T-helper 1 cell (primary cell): ENCODE data around the gene CILP.
A peak's percentile ranks its signal among the peaks of the same experiment; 100 is the strongest.
"Not testable (repeated sequence)": the region's sequence is repeated elsewhere in the genome, so short reads cannot be mapped to it uniquely, and the experiment has no call there.

ENCODE experiments used
- DNase-seq, 5 donors: peaks; one replicate each; pipeline ENCODE4 v3.0.0-alpha.2; 2012 to 2020

The CILP gene

DNA sequence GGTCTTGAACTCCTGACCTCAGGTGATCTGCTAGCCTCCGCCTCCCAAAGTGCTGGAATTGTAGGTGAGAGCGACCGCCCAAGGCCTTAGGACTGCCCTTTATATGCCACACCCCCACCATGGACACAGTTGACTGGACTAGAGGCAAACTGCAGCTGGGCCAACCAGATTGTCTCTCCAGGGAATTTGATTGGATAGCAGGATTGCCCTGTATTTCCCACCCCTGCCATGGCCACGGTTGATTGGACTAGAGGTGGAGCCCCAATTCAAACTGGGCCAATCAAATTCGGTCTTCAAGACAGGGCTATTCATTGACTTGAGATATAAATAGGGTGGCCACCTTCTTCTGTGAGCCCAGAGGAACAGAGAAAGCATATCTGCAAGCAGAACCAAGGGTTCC lies 19.3 kb downstream of the CILP start:
- DNase-seq: no peak

DNA sequence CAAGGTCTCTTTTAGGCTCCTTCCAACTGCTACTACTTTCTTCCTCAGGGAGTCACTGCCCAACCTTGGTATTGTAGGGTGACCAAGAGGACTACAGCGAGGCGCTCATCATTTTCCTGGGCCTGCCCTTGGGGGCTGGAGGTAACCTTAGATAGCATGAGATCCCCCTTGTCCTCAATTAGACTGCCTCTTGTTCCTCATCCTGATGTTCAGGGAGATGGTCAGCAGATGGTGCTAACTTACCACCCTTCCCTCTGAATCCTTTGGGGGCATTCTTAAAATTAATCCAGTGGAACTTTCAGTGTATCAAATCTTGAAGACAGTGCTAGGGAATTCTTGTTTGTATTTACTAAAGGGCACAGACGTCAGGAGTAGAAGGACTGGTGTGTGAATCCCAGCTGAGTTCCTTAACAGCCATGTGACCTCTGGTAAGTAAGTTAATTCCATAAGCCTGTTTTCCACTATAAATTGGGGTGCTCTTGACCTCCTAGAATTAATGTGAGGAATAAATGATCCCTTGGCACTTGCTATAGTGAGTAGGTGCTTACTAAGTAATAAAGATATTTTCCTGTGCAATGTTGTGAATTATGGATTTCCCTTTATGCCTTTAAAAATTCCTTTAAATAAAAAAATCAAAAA lies 22.1 kb downstream of the CILP start:
- DNase-seq: peak in 1 of 5 donors; percentile 8

DNA sequence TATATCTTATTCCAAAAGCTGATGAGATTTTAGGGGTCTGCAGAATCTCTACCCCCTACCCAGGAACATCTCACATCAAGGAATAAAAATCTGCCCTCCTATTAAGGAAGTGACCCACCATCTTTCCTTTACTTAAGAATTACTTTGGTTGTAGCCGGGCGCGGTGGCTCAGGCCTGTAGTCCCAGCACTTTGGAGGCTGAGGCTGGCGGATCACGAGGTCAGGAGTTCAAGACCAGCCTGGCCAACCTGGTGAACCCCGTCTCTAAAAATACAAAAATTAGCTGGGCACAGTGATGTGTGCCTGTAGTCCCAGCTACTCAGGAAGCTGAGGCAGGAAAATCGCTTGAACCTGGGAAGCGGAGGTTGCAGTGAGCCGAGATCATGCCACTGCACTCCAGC lies 22.8 kb downstream of the CILP start:
- not testable (repeated sequence) for DNase-seq

- DNase-seq: peak; percentile 87 to 97 (median 89)
Observed at GRCh38 chr15:65184868-65185717, 26.2 kb downstream of the CILP start, which contains the start of gene CLPX. Gene CLPX, minus strand, starts transcription at chr15:65185342. Its CDS starts 189 bp downstream, at chr15:65185153.

GRCh38 chr15:65184305-65184867 lies 26.9 kb downstream of the CILP start:
- DNase-seq: peak in 3 of 5 donors; percentile 6 to 37 (median 9)

GRCh38 chr15:65183865-65184159 lies 27.5 kb downstream of the CILP start:
- DNase-seq: no peak

- DNase-seq: no peak
Observed at GRCh38 chr15:65182538-65182937, 28.7 kb downstream of the CILP start.

GRCh38 chr15:65181582-65182353 lies 29.5 kb downstream of the CILP start:
- not testable (repeated sequence) for DNase-seq

- DNase-seq: no peak
Observed at GRCh38 chr15:65180167-65180566, 31.1 kb downstream of the CILP start.

DNA sequence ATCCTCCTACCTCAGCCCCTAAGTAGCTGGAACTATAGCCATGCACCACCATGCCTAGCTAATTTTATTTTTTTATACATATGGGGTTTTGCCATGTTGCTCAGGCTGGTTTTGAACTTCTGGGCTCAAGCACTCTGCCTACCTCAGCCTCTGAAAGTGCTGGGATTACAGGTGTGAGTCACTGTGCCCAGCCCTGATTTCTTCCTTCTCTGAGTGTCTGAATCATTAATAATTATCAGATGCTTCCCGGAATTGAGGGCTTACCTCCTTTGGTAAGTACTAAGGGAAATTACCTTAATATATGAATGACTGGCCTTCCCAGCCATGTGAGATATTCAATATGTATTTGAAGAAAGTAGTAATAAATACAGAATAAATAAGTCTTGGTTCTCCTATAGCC lies 33.4 kb downstream of the CILP start:
- DNase-seq: no peak

GRCh38 chr15:65176056-65176455 lies 35.2 kb downstream of the CILP start:
- no peak for DNase-seq

GRCh38 chr15:65175511-65175910 lies 35.8 kb downstream of the CILP start:
- DNase-seq: no peak

DNA sequence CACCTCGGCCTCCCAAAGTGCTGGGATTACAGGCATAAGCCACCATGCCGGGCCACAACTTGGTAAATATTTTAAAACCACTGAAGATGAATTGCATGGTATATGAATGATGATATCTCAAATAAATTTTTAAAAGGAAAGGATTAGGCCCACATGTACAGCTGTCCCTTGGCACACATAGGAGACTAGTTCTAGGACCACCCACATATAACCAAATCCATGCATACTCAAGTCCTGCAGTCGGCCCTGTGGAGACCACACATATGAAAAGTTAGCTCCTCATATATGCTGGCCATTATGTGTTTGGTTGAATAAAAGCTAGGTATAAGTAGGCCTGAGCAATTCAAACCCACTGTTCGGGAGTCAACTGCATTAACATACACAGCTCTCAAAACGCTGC lies 36.8 kb downstream of the CILP start:
- no peak for DNase-seq

DNA sequence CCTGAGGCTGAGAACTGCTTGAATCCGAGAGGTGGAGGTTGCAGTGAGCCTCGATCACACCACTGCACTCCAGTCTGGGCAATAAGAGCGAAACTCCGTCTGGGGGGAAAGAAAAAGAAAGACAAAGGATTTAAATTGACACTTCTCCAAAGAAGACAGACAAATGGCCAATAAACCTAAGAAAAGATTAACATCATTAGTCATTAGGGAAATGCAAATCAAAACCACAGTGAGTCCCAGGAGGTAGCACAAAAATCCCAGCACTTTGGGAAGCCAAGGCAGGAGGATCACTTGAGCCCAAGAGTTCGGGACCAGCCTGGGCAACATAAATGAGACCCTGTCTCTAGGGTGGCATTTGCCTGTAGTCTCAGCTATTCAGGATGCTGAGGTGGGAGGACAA lies 38.7 kb downstream of the CILP start:
- no peak for DNase-seq

DNA sequence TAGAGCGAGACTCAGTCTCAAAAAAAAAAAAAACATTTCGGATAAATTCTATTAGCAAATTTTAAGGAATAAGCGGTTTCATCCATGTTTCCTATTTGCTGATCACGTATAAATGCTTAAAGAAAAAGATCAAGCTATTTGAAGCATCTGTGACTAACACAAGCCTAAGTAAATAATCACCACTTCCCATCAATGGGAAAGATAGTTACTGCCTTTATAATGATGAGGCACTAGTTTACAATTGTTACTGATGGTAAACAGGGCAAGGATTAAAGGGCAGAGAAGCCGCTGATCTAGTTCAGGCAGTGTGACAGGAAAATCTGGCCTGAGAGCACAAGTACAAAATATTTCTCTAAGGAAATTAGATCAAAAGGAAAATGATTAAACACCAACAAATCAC lies 39.8 kb downstream of the CILP start:
- no peak for DNase-seq

DNA sequence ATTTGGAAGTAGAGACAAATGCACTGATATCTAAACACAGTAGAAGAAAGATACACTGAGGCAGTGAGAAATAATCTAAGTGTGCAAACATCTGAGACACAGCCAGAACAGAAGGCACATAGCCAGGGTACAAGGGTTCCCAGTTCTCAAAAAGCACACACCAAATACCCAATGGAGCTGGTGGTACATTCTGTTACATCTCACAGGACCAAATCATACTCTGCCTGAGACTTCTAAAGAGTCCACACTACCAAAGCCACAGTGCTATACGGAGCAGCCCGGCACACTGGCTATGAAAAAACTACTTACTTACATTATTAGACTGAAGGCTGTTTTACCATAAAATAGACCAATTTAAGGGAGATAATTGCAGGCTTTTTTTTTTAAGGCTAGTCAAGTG lies 45.4 kb downstream of the CILP start:
- DNase-seq: no peak

DNA sequence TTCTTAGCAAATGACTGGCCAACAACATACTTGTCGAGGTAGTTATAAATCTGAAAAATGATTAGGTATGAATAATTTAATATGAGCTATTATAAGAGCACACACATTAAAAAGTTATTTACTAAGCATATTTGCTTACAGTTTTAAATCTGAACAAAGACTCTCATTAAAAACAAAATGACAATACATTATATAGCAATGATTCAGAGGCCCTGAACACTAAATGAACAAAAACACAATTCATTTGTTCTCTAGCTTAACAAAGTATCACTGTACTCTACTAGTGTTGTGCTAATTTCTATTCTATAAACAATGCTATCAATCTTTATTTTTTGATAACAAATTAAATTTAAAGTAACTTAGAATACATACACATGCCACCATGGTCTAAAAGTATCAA lies 47.1 kb downstream of the CILP start:
- no peak for DNase-seq

DNA sequence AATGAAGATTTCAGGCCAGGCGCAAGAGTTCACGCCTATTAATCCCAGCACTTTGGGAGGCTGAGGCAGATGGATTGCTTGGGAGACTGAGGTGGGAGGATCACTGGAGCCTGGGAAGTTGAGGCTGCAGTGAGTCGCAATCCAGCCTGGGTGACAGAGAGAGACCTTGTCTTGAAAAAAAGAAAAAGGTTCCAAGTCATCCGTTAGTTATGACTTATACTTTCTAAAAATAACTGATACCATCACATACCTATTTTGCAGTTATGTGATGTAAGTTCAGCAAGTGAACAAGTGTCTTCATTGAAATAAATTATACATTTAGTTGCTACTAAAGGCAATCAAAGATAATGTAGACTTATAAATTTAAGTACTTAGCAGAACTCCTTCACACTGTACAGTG lies 48.2 kb downstream of the CILP start:
- DNase-seq: no peak

GRCh38 chr15:65156692-65157091 lies 54.6 kb downstream of the CILP start:
- DNase-seq: no peak

DNA sequence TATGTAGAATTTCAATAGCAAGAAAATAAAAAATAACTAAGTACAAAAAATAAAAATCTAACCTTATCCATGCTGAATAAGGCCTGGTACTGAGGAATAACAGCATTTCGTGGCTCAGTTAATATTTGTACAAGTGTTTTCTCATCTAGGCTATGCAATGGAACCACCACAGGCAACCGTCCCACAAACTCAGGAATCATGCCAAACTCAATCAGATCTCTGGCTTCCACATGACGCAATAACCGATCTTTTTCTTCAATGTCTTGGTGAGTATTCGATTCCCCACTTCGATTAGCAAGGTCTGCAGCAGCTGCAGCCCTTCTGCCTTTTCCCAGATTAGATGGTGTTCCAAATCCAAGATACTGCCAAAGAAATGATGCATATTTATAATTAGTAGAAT lies 56.6 kb downstream of the CILP start:
- DNase-seq: no peak

- no peak for DNase-seq
Observed at GRCh38 chr15:65147902-65148301, 63.4 kb downstream of the CILP start.

- DNase-seq: no peak
Observed at GRCh38 chr15:65146438-65146837, 64.8 kb downstream of the CILP start.
